Activated CD8-positive, alpha-beta memory T cell treated with anti-CD3 and anti-CD28 coated beads, Interleukin-2, amount 10 ng/mL, durations not matched to agents 7 days and 5 days (primary cell): ENCODE results near the gene WIPF3. TPM values are rescaled to one million over a fixed set of nuclear protein-coding genes. Genes with fewer than 3 reads are reported as not detected.
A peak's percentile ranks its signal among the peaks of the same experiment; 100 is the strongest.

Experiments used
- ATAC-seq: fragments of 150-1000 bp; cut with Tn5 transposase; one replicate; pipeline ENCODE4 v1.10.0; 2021; ENCODE audit warnings: moderate library complexity
- CTCF ChIA-PET: fragments of 350-600 bp; sonication (Branson Sonifier 250); formaldehyde crosslinking; loops from one replicate; lab custom pipeline; 2021; ENCODE audit warnings: antibody characterized with exemption; lab: Charles Lee
- DNase-seq: peaks from one replicate; pipeline ENCODE4 v3.0.0-alpha.2; 2020
- H3K27ac Mint-ChIP-seq: one replicate; pipeline ENCODE4 v1.8.0; 2021; ENCODE audit warnings: mild to moderate bottlenecking, mixed read lengths
- H3K27me3 Mint-ChIP-seq: one replicate; pipeline ENCODE4 v1.8.0; 2021; ENCODE audit warnings: mixed read lengths
- H3K36me3 Mint-ChIP-seq: one replicate; pipeline ENCODE4 v1.8.0; 2021; ENCODE audit warnings: mild to moderate bottlenecking, mixed read lengths
- H3K4me1 Mint-ChIP-seq: one replicate; pipeline ENCODE4 v1.8.0; 2021; ENCODE audit warnings: mixed read lengths
- H3K4me3 Mint-ChIP-seq: one replicate; pipeline ENCODE4 v1.8.0; 2021; ENCODE audit warnings: mild to moderate bottlenecking, moderate library complexity, mixed read lengths
- H3K9me3 Mint-ChIP-seq: one replicate; pipeline ENCODE4 v1.8.0; 2022; ENCODE audit warnings: low read depth, mixed read lengths
- total RNA-seq, 2 experiments: library from RNA; stranded (reverse); gene quantifications; one replicate each; pipeline ENCODE4 v1.2.3, GENCODE V29; 2021

Gene WIPF3
- total RNA-seq, 2 experiments from 2014 or later: not detected

GRCh38 chr7:29895559-29895958 is 89.3 kb downstream of the WIPF3 start:
- H3K4me1 Mint-ChIP-seq: no peaks in the 10 kb centered on the region
- no peak overlapping the region for H3K4me3 Mint-ChIP-seq
- ATAC-seq (no peak), DNase-seq (no peak)
- H3K27me3 Mint-ChIP-seq: peaks cover 19% of the 10 kb centered on the region
- CTCF ChIA-PET: no interaction called here
- no peaks in the 10 kb centered on the region for H3K36me3 Mint-ChIP-seq
- H3K27ac Mint-ChIP-seq: no peak overlapping the region
- no peaks in the 10 kb centered on the region for H3K9me3 Mint-ChIP-seq

GRCh38 chr7:29896685-29897411 is 90.5 kb downstream of the WIPF3 start:
- H3K27ac Mint-ChIP-seq: no peak overlapping the region
- H3K4me1 Mint-ChIP-seq: no peaks in the 10 kb centered on the region
- H3K36me3 Mint-ChIP-seq: no peaks in the 10 kb centered on the region
- no peak for ATAC-seq
- no peaks in the 10 kb centered on the region for H3K9me3 Mint-ChIP-seq
- CTCF ChIA-PET: no interaction called here
- no peak overlapping the region for H3K4me3 Mint-ChIP-seq
- H3K27me3 Mint-ChIP-seq: peaks cover 19% of the 10 kb centered on the region
- DNase-seq: no peak

- CTCF ChIA-PET: no interaction called here
- Mint-ChIP-seq H3K27ac (no peak overlapping the region), H3K27me3 (peaks cover 20% of the 10 kb centered on the region), H3K4me1 (no peaks in the 10 kb centered on the region), H3K9me3 (no peaks in the 10 kb centered on the region), H3K4me3 (no peak overlapping the region), H3K36me3 (no peaks in the 10 kb centered on the region)
- DNase-seq (no peak), ATAC-seq (no peak)
Observed at GRCh38 chr7:29898301-29898700, 92.0 kb downstream of the WIPF3 start.

GRCh38 chr7:29900745-29901144 is 94.4 kb downstream of the WIPF3 start:
- peaks cover 5% of the 10 kb centered on the region for H3K9me3 Mint-ChIP-seq
- H3K36me3 Mint-ChIP-seq: peaks cover 1% of the 10 kb centered on the region
- DNase-seq: no peak
- ATAC-seq: no peak
- no peak overlapping the region for H3K4me3 Mint-ChIP-seq
- no peaks in the 10 kb centered on the region for H3K4me1 Mint-ChIP-seq
- H3K27me3 Mint-ChIP-seq: peaks cover 35% of the 10 kb centered on the region
- CTCF ChIA-PET: no interaction called here
- no peak overlapping the region for H3K27ac Mint-ChIP-seq

- CTCF ChIA-PET: interaction anchor here (1.1 kb wide), 1 partner anchor 15 kb away, joined by 6 read pairs; no protein-coding TSS in a partner anchor
- Mint-ChIP-seq H3K4me1 (no peaks in the 10 kb centered on the region), H3K27me3 (peaks cover 44% of the 10 kb centered on the region), H3K9me3 (peaks cover 21% of the 10 kb centered on the region), H3K4me3 (no peak overlapping the region), H3K27ac (no peak overlapping the region), H3K36me3 (peaks cover 12% of the 10 kb centered on the region)
- ATAC-seq (no peak), DNase-seq (no peak)
Observed at GRCh38 chr7:29906200-29907022, 100.1 kb downstream of the WIPF3 start.

GRCh38 chr7:29914180-29914579 is 107.9 kb downstream of the WIPF3 start:
- no peak for ATAC-seq
- Mint-ChIP-seq H3K27ac (no peak overlapping the region), H3K9me3 (no peaks in the 10 kb centered on the region), H3K4me3 (no peak overlapping the region), H3K27me3 (peaks cover 39% of the 10 kb centered on the region), H3K4me1 (no peaks in the 10 kb centered on the region), H3K36me3 (no peaks in the 10 kb centered on the region)
- CTCF ChIA-PET: no interaction called here
- DNase-seq: no peak

GRCh38 chr7:29915481-29916215 is 109.3 kb downstream of the WIPF3 start:
- Mint-ChIP-seq H3K27ac (no peak overlapping the region), H3K4me3 (no peak overlapping the region), H3K27me3 (peaks cover 40% of the 10 kb centered on the region), H3K9me3 (no peaks in the 10 kb centered on the region), H3K36me3 (no peaks in the 10 kb centered on the region), H3K4me1 (no peaks in the 10 kb centered on the region)
- ATAC-seq (no peak), DNase-seq (no peak)
- CTCF ChIA-PET: no interaction called here

GRCh38 chr7:29917641-29918040 is 111.3 kb downstream of the WIPF3 start:
- Mint-ChIP-seq H3K27ac (no peak overlapping the region), H3K4me1 (no peaks in the 10 kb centered on the region), H3K36me3 (no peaks in the 10 kb centered on the region), H3K9me3 (no peaks in the 10 kb centered on the region), H3K27me3 (peaks cover 28% of the 10 kb centered on the region), H3K4me3 (no peak overlapping the region)
- no peak for DNase-seq
- CTCF ChIA-PET: interaction anchor here (0.6 kb wide), 1 partner anchor 171 kb away, joined by 3 read pairs; no protein-coding TSS in a partner anchor
- no peak for ATAC-seq

- CTCF ChIA-PET: no interaction called here
- Mint-ChIP-seq H3K27ac (no peak overlapping the region), H3K27me3 (peaks cover 26% of the 10 kb centered on the region), H3K36me3 (no peaks in the 10 kb centered on the region), H3K4me1 (no peaks in the 10 kb centered on the region), H3K4me3 (no peak overlapping the region), H3K9me3 (no peaks in the 10 kb centered on the region)
- DNase-seq (no peak), ATAC-seq (no peak)
Observed at GRCh38 chr7:29918850-29919249, 112.5 kb downstream of the WIPF3 start.

GRCh38 chr7:29919790-29920189 is 113.5 kb downstream of the WIPF3 start:
- H3K27ac Mint-ChIP-seq: no peak overlapping the region
- no peaks in the 10 kb centered on the region for H3K9me3 Mint-ChIP-seq
- no peaks in the 10 kb centered on the region for H3K36me3 Mint-ChIP-seq
- CTCF ChIA-PET: interaction anchor here (0.8 kb wide), 1 partner anchor 41 kb away, joined by 3 read pairs; no protein-coding TSS in a partner anchor
- H3K4me1 Mint-ChIP-seq: no peaks in the 10 kb centered on the region
- peaks cover 21% of the 10 kb centered on the region for H3K27me3 Mint-ChIP-seq
- no peak for DNase-seq
- no peak overlapping the region for H3K4me3 Mint-ChIP-seq
- ATAC-seq: no peak

- Mint-ChIP-seq H3K36me3 (no peaks in the 10 kb centered on the region), H3K27me3 (peaks cover 15% of the 10 kb centered on the region), H3K4me1 (no peaks in the 10 kb centered on the region), H3K4me3 (no peak overlapping the region), H3K27ac (no peak overlapping the region), H3K9me3 (no peaks in the 10 kb centered on the region)
- ATAC-seq (no peak), DNase-seq (no peak)
- CTCF ChIA-PET: interaction anchor here (0.7 to 3.3 kb wide), 10 partner anchors 8 to 284 kb away, joined by 3 to 14 read pairs (median 4); no protein-coding TSS in a partner anchor
Observed at GRCh38 chr7:29920491-29920890, 114.2 kb downstream of the WIPF3 start.

- H3K27me3 Mint-ChIP-seq: peaks cover 13% of the 10 kb centered on the region
- no peak overlapping the region for H3K4me3 Mint-ChIP-seq
Observed at GRCh38 chr7:29921404-29922010, 115.2 kb downstream of the WIPF3 start.

More at GRCh38 chr7:29921404-29922010, 115.2 kb downstream of the WIPF3 start:
- peak; percentile 84 for ATAC-seq
- no peaks in the 10 kb centered on the region for H3K9me3 Mint-ChIP-seq
- no peaks in the 10 kb centered on the region for H3K36me3 Mint-ChIP-seq
- H3K4me1 Mint-ChIP-seq: no peaks in the 10 kb centered on the region
- DNase-seq: peak; percentile 61
- CTCF ChIA-PET: interaction anchor here (1.0 to 3.3 kb wide), 18 partner anchors 8 to 358 kb away, joined by 3 to 14 read pairs (median 4); partner anchors contain the start of genes PLEKHA8 and PRR15
- H3K27ac Mint-ChIP-seq: no peak overlapping the region
